ENCODE data around the gene KIF1A. TPM values are rescaled to one million over a fixed set of nuclear protein-coding genes. Genes with fewer than 3 reads are reported as not detected.

The KIF1A gene
- total and polyA plus RNA-seq, 10 of the 15 experiments (the other 5 are each of a cell fraction or from before 2014, with no cell fraction given): 0.04 to 0.95 (median 0.06) TPM; not detected in 5

- no peak for TF ChIP-seq RELB (IDR thresholded peaks at IDR 0.05; ENCODE audit: low read depth)
- TF ChIP-seq RAD21 (IDR thresholded peaks at IDR 0.05; ENCODE audit: insufficient read depth, low read depth, low read length): no peak
- TF ChIP-seq BMI1 (IDR thresholded peaks at IDR 0.05; ENCODE audit: borderline replicate concordance): no peak
- TF ChIP-seq CBX3 (IDR thresholded peaks at IDR 0.05; ENCODE audit: borderline replicate concordance, low read depth): no peak
These were observed 102.8 kb downstream of the KIF1A start (continued) for GRCh38 chr2:240717181-240717641.

- Histone ChIP-seq H3K27ac (ENCODE audit: control insufficient read depth, insufficient read depth) (no peak overlapping the region), H3K27me3 (replicated peaks in 1 of 2; ENCODE audit: control insufficient read depth in 2 of 2, insufficient read depth in 2 of 2, low read length in 1 of 2) (no peaks in the 10 kb centered on the region; a peak in 1 of 4 replicates), H2AFZ (ENCODE audit: control insufficient read depth, low read depth, low read length) (no peak overlapping the region), H4K20me1 (ENCODE audit: control insufficient read depth, insufficient read depth) (no peaks in the 10 kb centered on the region), H3K9me3 (replicated peaks; ENCODE audit: control insufficient read depth, insufficient read depth, low read length) (no peaks in the 10 kb centered on the region), H3K4me2 (ENCODE audit: control insufficient read depth, insufficient read depth) (no peak overlapping the region), H3K9ac (ENCODE audit: control insufficient read depth, insufficient read depth, low read length) (no peak overlapping the region), H3K4me3 (no peak overlapping the region), H3K36me3 (ENCODE audit: control insufficient read depth in 2 of 2, insufficient read depth in 2 of 2, low read length in 1 of 2) (no peaks in the 10 kb centered on the region), H3K4me1 (ENCODE audit: control insufficient read depth, insufficient read depth, low read length) (no peaks in the 10 kb centered on the region), H3K79me2 (ENCODE audit: control insufficient read depth, insufficient read depth, low read length) (no peaks in the 10 kb centered on the region)
- 55% methylated on average over 23 of the region's 23 CpGs for WGBS (ENCODE audit: insufficient coverage, insufficient replicate concordance, low lambda C conversion rate, missing lambda C conversion rate)
- POLR2A ChIA-PET: no interaction called here
- ATAC-seq (no peak), DNase-seq (ENCODE audit: low read depth, low spot score) (no peak), FAIRE-seq (no peak)
- in situ Hi-C loops (cut with MboI): no loop called here
- RAD21 ChIA-PET (ENCODE audit: unreplicated experiment): no interaction called here
- BruUV-seq (replicated peaks): no TSS peak
- intact Hi-C loops (cut with micrococcal nuclease; ENCODE audit: unreplicated experiment): no loop called here
- CTCF ChIA-PET: no interaction called here
- SMC1A ChIA-PET (ENCODE audit: uncharacterized antibody, unreplicated experiment): no interaction called here
- TF ChIP-seq TCF3 (IDR thresholded peaks at IDR 0.05; ENCODE audit: borderline replicate concordance, insufficient read depth, low read depth, low read length): no peak
- TF ChIP-seq SMAD1 (IDR thresholded peaks at IDR 0.05; ENCODE audit: low read depth, partially characterized antibody): no peak
- no peak for TF ChIP-seq CUX1 (IDR thresholded peaks at IDR 0.05; ENCODE audit: insufficient replicate concordance, low read depth, low read length)
- TF ChIP-seq SMC3 (IDR thresholded peaks at IDR 0.05; ENCODE audit: borderline replicate concordance, low read length): no peak
- TF ChIP-seq IRF5 (IDR thresholded peaks at IDR 0.05; ENCODE audit: borderline replicate concordance): no peak
- TF ChIP-seq SUZ12 (IDR thresholded peaks at IDR 0.05; ENCODE audit: unreplicated experiment): no peak
These were observed 103.8 kb downstream of the KIF1A start for GRCh38 chr2:240716130-240716798.
